ENCODE measurements around the gene CKLF.

Gene CKLF

GRCh38 chr16:66614161-66614802, 61.9 kb downstream of the CKLF start:
- in situ Hi-C loops (cut with HindIII; ENCODE audit: low sequenced_read_pairs) = no loop called here

All from DLD1 (cell line).